ENCODE data around the gene ANKRD26.

DNA sequence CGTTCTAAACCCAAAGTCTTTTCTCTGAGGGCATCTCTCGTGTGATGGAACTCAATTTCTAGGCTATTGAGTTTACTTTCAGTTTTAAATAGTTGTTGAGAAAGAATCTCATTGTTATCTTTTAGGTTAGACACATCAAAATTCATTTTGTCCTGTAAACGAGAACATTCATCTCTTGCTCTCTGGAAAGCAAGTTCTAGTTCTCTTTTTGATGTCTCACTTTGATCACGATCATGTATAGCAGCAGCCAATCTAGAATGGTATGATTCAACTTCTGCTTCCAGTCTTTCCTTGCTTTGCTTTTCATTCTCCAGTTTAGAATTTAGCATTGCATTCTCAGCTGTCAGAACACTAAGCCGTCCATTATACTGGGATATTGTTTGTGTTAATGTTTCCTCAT lies 65.1 kb downstream of the ANKRD26 start:
- TF ChIP-seq CTCF (IDR thresholded peaks at IDR 0.05 in 4 of 5, conservative IDR thresholded peaks at IDR 0.05 in 1 of 5), result no peak
- TF ChIP-seq POLR2A (IDR thresholded peaks at IDR 0.05), result no peak
